K562 (cell line): ENCODE results near the gene DSEL. TPM values are rescaled to one million over a fixed set of nuclear protein-coding genes. Genes with fewer than 3 reads are reported as not detected.

Experiments used
- ATAC-seq: fragments of 200-7000 bp; cut with Tn5 transposase; 3 replicates; pipeline ENCODE4 v1.9.1; 2020; ENCODE audit warnings: moderate library complexity
- BruUV-seq: library from RNA; stranded (reverse); fragments of 400-500 nt; replicated peaks from 2 replicates; lab custom pipeline; 2021; lab: Mats Ljungman, UMichigan
- CTCF ChIA-PET: fragments of 300-600 bp; formaldehyde crosslinking; extraction: SDS; loops from one replicate; lab custom pipeline; 2021; ENCODE audit warnings: low intra/inter-chr PET ratio; lab: Yijun Ruan, JAX
- POLR2A ChIA-PET: fragments of 300-600, 350-650 bp; sonication (Branson Sonifier 250); formaldehyde crosslinking; extraction: SDS; loops from one replicate; lab custom pipeline; 2021; ENCODE audit warnings: antibody characterized with exemption, inconsistent platforms; lab: Yijun Ruan, JAX
- DNase-seq, 4 experiments: peaks; one replicate each; pipeline versions ENCODE4 v3.0.0 to v3.0.0-alpha.2; 2011 to 2018; ENCODE audit warnings: low spot score in 3 of 4, mixed read lengths in 3 of 4; ENCODE audit errors: extremely low read depth in 1 of 4
- FAIRE-seq: peaks from 2 replicates; lab custom pipeline; 2011; peaks lifted over from hg19 to GRCh38; lab: Jason Lieb, UNC
- H2AFZ ChIP-seq: 2 replicates; pipeline ENCODE4 v1.6.0; 2011; ENCODE audit warnings: low read depth, low read length, control low read depth, inconsistent platforms
- H3K27ac ChIP-seq: fragments of 200-600 bp; 3 replicates; pipeline ENCODE4 v1.8.0; 2011; ENCODE audit warnings: low read depth, mild to moderate bottlenecking, control low read depth, inconsistent platforms, low read length, moderate library complexity, mixed read lengths; ENCODE audit errors: extremely low read depth
- H3K27me3 ChIP-seq, 2 experiments: fragments of 300-600 bp in 1 of 2; 2 replicates in 1 of 2; 3 replicates in 1 of 2; pipeline versions ENCODE4 v1.6.0 to v1.8.0; 2011; ENCODE audit warnings: inconsistent platforms in 2 of 2, low read length in 2 of 2, mild to moderate bottlenecking in 1 of 2, mixed read lengths in 1 of 2, moderate library complexity in 1 of 2; ENCODE audit not compliant: control insufficient read depth in 2 of 2, insufficient read depth in 2 of 2
- H3K36me3 ChIP-seq: fragments of 300-600 bp; 3 replicates; pipeline ENCODE4 v1.8.0; 2011; ENCODE audit warnings: mild to moderate bottlenecking, low read length, inconsistent platforms; ENCODE audit not compliant: control insufficient read depth, insufficient read depth
- H3K4me1 ChIP-seq, 2 experiments: fragments of 200-600 bp in 1 of 2; replicated peaks in 1 of 2; 2 replicates in 1 of 2; 3 replicates in 1 of 2; pipeline versions ENCODE4 v1.5.1 to v1.8.0; 2011; ENCODE audit warnings: inconsistent platforms in 2 of 2, low read length in 2 of 2, mild to moderate bottlenecking in 1 of 2, mixed read lengths in 1 of 2, moderate library complexity in 1 of 2; ENCODE audit not compliant: control insufficient read depth in 2 of 2, insufficient read depth in 2 of 2
- H3K4me2 ChIP-seq: 2 replicates; pipeline ENCODE4 v1.6.1; 2011; ENCODE audit warnings: low read length, control low read depth, inconsistent platforms, mixed read lengths; ENCODE audit not compliant: insufficient read depth
- H3K4me3 ChIP-seq: fragments of 200-600 bp; sonication (generic), shearing (Covaris generic); 2 replicates; pipeline ENCODE4 v1.5.1; 2016; ENCODE audit warnings: control low read depth, inconsistent platforms
- H3K79me2 ChIP-seq: fragments of 200-600 bp; 3 replicates; pipeline ENCODE4 v1.8.0; 2011; ENCODE audit warnings: low read length, inconsistent platforms; ENCODE audit not compliant: control insufficient read depth, insufficient read depth
- H3K9ac ChIP-seq, 2 experiments: 2 replicates each; pipeline versions ENCODE4 v1.6.0 to v1.6.1; 2011; ENCODE audit warnings: low read depth in 2 of 2, low read length in 2 of 2, control low read depth in 1 of 2, inconsistent platforms in 1 of 2, mild to moderate bottlenecking in 1 of 2, mixed read lengths in 1 of 2; ENCODE audit not compliant: insufficient read depth in 1 of 2
- H3K9me1 ChIP-seq: one replicate; pipeline ENCODE4 v1.6.0; 2011; ENCODE audit warnings: inconsistent platforms, mild to moderate bottlenecking, low read length, moderate library complexity; ENCODE audit not compliant: control insufficient read depth, insufficient read depth
- H3K9me3 ChIP-seq: replicated peaks from 2 replicates; pipeline ENCODE4 v1.5.1; 2011; ENCODE audit warnings: low read depth, low read length, inconsistent platforms; ENCODE audit not compliant: control insufficient read depth, insufficient read depth
- H4K20me1 ChIP-seq: replicated peaks from 2 replicates; pipeline ENCODE4 v1.6.1; 2011; ENCODE audit warnings: low read length, inconsistent platforms, mixed read lengths; ENCODE audit not compliant: control insufficient read depth, insufficient read depth
- ARHGAP35 ChIP-seq: fragments of 450-650 bp; IDR thresholded peaks from 2 replicates; pipeline ENCODE4 v1.6.1; 2018; ENCODE audit not compliant: partially characterized antibody
- CCNT2 ChIP-seq: IDR thresholded peaks from 2 replicates; pipeline ENCODE4 v1.6.1; 2011; ENCODE audit warnings: borderline replicate concordance, low read depth, mild to moderate bottlenecking, moderate library complexity, mixed read lengths, low read length; ENCODE audit not compliant: insufficient read length; ENCODE audit errors: extremely low read depth
- CREBBP ChIP-seq: IDR thresholded peaks from one replicate; pipeline ENCODE4 v1.6.1; 2012; ENCODE audit warnings: low read depth, mild to moderate bottlenecking, control low read depth, inconsistent platforms, low read length
- E2F3 ChIP-seq: fragments of 250-450 bp; sonication (Bioruptor Pico); IDR thresholded peaks from 2 replicates; pipeline ENCODE4 v1.4.0; 2020; ENCODE audit warnings: mild to moderate bottlenecking
- ELF4 ChIP-seq: fragments of 450-650 bp; formaldehyde crosslinking; IDR thresholded peaks from 2 replicates; pipeline ENCODE4 v1.4.0; 2022; ENCODE audit warnings: missing genetic modification characterization
- ESRRA ChIP-seq: fragments of 450-650 bp; IDR thresholded peaks from 2 replicates; pipeline ENCODE4 v1.6.1; 2014; ENCODE audit warnings: low read depth, mild to moderate bottlenecking, moderate library complexity, borderline replicate concordance
- FOXJ3 ChIP-seq: sonication (generic); formaldehyde crosslinking; IDR thresholded peaks from 2 replicates; pipeline ENCODE4 v1.4.0; 2020; ENCODE audit warnings: mild to moderate bottlenecking, missing genetic modification reagents
- GTF2F1 ChIP-seq: IDR thresholded peaks from 2 replicates; pipeline ENCODE4 v1.6.1; 2011; ENCODE audit warnings: low read depth, low read length, improper control_type of control experiment
- HNRNPH1 ChIP-seq: fragments of 200-400 bp; formaldehyde crosslinking; optimal IDR thresholded peaks from 2 replicates; pipeline ENCODE3; 2017; ENCODE audit warnings: low read depth, mild to moderate bottlenecking, low read length, moderate library complexity
- HNRNPLL ChIP-seq: fragments of 200-400 bp; formaldehyde crosslinking; IDR thresholded peaks from 2 replicates; pipeline ENCODE4 v1.6.1; 2017; ENCODE audit warnings: low read length, low read depth, mild to moderate bottlenecking; ENCODE audit not compliant: poor library complexity, severe bottlenecking
- ILF3 ChIP-seq: fragments of 450-650 bp; IDR thresholded peaks from 2 replicates; pipeline ENCODE4 v1.6.1; 2018; ENCODE audit warnings: antibody characterized with exemption, mild to moderate bottlenecking, moderate library complexity, borderline replicate concordance
- MTF1 ChIP-seq: fragments of 250-450 bp; sonication (Bioruptor Pico); IDR thresholded peaks from 2 replicates; pipeline ENCODE4 v1.9.0; 2021; ENCODE audit warnings: moderate library complexity, mild to moderate bottlenecking, inconsistent platforms, borderline replicate concordance
- TEAD4 ChIP-seq, 2 experiments: sonication (generic) in 1 of 2; formaldehyde crosslinking in 1 of 2; IDR thresholded peaks; 2 replicates each; pipeline versions ENCODE4 v1.6.1 to v1.8.0; 2012 to 2022; ENCODE audit warnings: borderline replicate concordance in 1 of 2, inconsistent platforms in 1 of 2, low read length in 1 of 2, mild to moderate bottlenecking in 1 of 2, missing genetic modification reagents in 1 of 2
- ZNF197 ChIP-seq: fragments of 200-800 bp; sonication (Bioruptor generic); IDR thresholded peaks from 2 replicates; pipeline ENCODE4 v1.6.1; 2016; ENCODE audit warnings: low read depth, missing genetic modification characterization, missing compliant biosample characterization
- ZNF253 ChIP-seq: fragments of 250-450 bp; sonication (Bioruptor Pico); conservative IDR thresholded peaks from 2 replicates; pipeline ENCODE4 v1.6.1; 2021; ENCODE audit warnings: mild to moderate bottlenecking
- WGBS: fragments of 100-300 bp; shearing (Covaris generic); methylation state at CpG from one replicate; pipeline ENCODE4 v1.1.6; 2016; ENCODE audit warnings: low coverage, mixed read lengths; ENCODE audit not compliant: insufficient coverage; ENCODE audit errors: missing lambda C conversion rate; 5-methylcytosine and 5-hydroxymethylcytosine counted together
- in situ Hi-C: fragments of 300-500 bp; cut with MboI; formaldehyde crosslinking; loops from 4 replicates; pipeline ENCODE4 v1.15.0; 2018; ENCODE audit warnings: inconsistent platforms, mixed read lengths
- intact Hi-C: fragments of 100-400 bp; cut with micrococcal nuclease; formaldehyde crosslinking; loops from 2 replicates; pipeline ENCODE4 v1.14.2; 2022
- polyA plus RNA-seq, 8 experiments: library from polyadenylated mRNA; depleted of rRNA in 4 of 8; stranded (reverse) in 5 of 8; unstranded in 3 of 8; fragments of >200 nt; fragmentation: Nextera tagmentation in 2 of 8; fragmentation: Illumina TruSeq in 1 of 8; extraction: Ambion mirVana in 2 of 8; extraction: Trizol in 1 of 8; gene quantifications; 2 replicates each; pipeline versions ENCODE4 v1.2.1 to v1.2.3, GENCODE V29; 2011 to 2014; ENCODE audit warnings: inconsistent platforms in 1 of 8, missing spikeins in 1 of 8
- total RNA-seq, 7 experiments: library from RNA; depleted of rRNA in 6 of 7; stranded (reverse); fragments of >200 nt in 6 of 7; fragmentation: Illumina TruSeq in 2 of 7; extraction: Trizol in 2 of 7; gene quantifications; 2 replicates each; pipeline versions ENCODE4 v1.2.1 to v1.2.3, GENCODE V29; 2011 to 2021; ENCODE audit warnings: low replicate concordance in 1 of 7
- TF ChIP-seq, protein P1 (sequence below): fragments of 450-650 bp; formaldehyde crosslinking; IDR thresholded peaks from 2 replicates; pipeline ENCODE4 v1.4.0; 2022; ENCODE audit warnings: mild to moderate bottlenecking, moderate library complexity

Gene DSEL
- total and polyA plus RNA-seq, 9 of the 15 experiments (the other 6 are each of a cell fraction or from before 2014, with no cell fraction given): under 0.01 to 0.04 (median 0.01) TPM; not detected in 3

GRCh38 chr18:67500522-67501205 is 15.9 kb downstream of the DSEL start:
- POLR2A ChIA-PET: no interaction called here
- Histone ChIP-seq H4K20me1 (no peaks in the 10 kb centered on the region), H3K36me3 (no peaks in the 10 kb centered on the region), H3K9me1 (no peaks in the 10 kb centered on the region), H3K4me1 (no peaks in the 10 kb centered on the region), H3K79me2 (no peaks in the 10 kb centered on the region), H3K4me2 (no peak overlapping the region), H3K9ac (no peak overlapping the region), H3K9me3 (no peaks in the 10 kb centered on the region), H3K4me3 (no peak overlapping the region), H3K27me3 (no peaks in the 10 kb centered on the region), H3K27ac (no peak overlapping the region), H2AFZ (no peak overlapping the region)
- no peak for FAIRE-seq
- intact Hi-C loops (no loop called here), in situ Hi-C loops (no loop called here)
- DNase-seq: no peak
- ATAC-seq: no peak
- 0% methylated on average over 3 of the region's 3 CpGs for WGBS
- no TSS peak for BruUV-seq
- CTCF ChIA-PET: no interaction called here
- no peak for TF ChIP-seq ELF4
- TF ChIP-seq E2F3: no peak
- TF ChIP-seq MTF1 (CRISPR knock-in tag): no peak
- no peak for TF ChIP-seq GTF2F1

DNA sequence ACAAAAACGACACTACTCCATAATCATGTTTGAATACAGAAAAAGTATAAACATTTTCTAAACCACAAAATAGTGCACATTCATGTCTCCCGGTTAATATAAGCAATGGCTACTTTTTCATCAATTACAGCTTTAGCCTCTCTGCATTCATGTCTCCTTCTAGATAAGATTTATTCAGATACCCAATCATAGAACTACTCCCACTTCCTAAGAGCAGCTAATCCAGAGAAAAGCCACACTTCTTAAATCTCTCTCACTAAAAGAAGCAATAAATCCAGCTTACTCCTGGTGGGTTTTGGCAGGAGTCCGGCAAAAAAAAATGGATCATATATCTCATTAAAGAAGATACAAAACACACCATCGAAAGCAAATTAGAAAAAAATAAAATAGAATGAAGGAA is 20.1 kb downstream of the DSEL start:
- no peaks in the 10 kb centered on the region for H3K9me1 ChIP-seq
- no peaks in the 10 kb centered on the region for H3K36me3 ChIP-seq
- H4K20me1 ChIP-seq: no peaks in the 10 kb centered on the region
- H3K4me1 ChIP-seq: no peaks in the 10 kb centered on the region
- H3K9me3 ChIP-seq: no peaks in the 10 kb centered on the region
- POLR2A ChIA-PET: no interaction called here
- no peak for FAIRE-seq
- H3K27me3 ChIP-seq: no peaks in the 10 kb centered on the region
- no TSS peak for BruUV-seq
- in situ Hi-C loops (no loop called here), intact Hi-C loops (no loop called here)
- H3K9ac ChIP-seq: no peak overlapping the region
- no peak overlapping the region for H3K4me3 ChIP-seq
- H2AFZ ChIP-seq: no peak overlapping the region
- no peak overlapping the region for H3K4me2 ChIP-seq
- H3K27ac ChIP-seq: no peak overlapping the region
- no peak for DNase-seq
- no peak for ATAC-seq
- CTCF ChIA-PET: no interaction called here
- WGBS: 0% methylated on average over 4 of the region's 4 CpGs
- no peaks in the 10 kb centered on the region for H3K79me2 ChIP-seq
- TF ChIP-seq ESRRA (no peak), ARHGAP35 (no peak), ILF3 (no peak), FOXJ3 (CRISPR knock-in tag) (no peak), CREBBP (no peak), HNRNPH1 (no peak), HNRNPLL (no peak), ZNF253 (no peak), TEAD4 (IDR thresholded peaks at IDR 0.05; ENCODE audit: low read length) (no peak), TEAD4 (CRISPR knock-in tag; IDR thresholded peaks at IDR 0.05; ENCODE audit: borderline replicate concordance) (no peak), ZNF197 (CRISPR knock-in tag) (no peak), CCNT2 (no peak)
- TF ChIP-seq, protein P1, sequence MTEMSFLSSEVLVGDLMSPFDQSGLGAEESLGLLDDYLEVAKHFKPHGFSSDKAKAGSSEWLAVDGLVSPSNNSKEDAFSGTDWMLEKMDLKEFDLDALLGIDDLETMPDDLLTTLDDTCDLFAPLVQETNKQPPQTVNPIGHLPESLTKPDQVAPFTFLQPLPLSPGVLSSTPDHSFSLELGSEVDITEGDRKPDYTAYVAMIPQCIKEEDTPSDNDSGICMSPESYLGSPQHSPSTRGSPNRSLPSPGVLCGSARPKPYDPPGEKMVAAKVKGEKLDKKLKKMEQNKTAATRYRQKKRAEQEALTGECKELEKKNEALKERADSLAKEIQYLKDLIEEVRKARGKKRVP (CRISPR knock-in tag): no peak
